Stimulated activated CD8-positive, alpha-beta memory T cell treated with anti-CD3 and anti-CD28 coated beads, Interleukin-4, amount 100 ng/mL, for 4 hours (primary cell): ENCODE data around the gene ENTPD7.
"Not testable (repeated sequence)": the region's sequence is repeated elsewhere in the genome, so short reads cannot be mapped to it uniquely, and the experiment has no call there.

Source experiments
- DNase-seq, 2 donors: peaks; one replicate each; pipeline ENCODE4 v3.0.0-alpha.2; 2020; ENCODE audit warnings: low read depth in 2 of 2, low spot score in 1 of 2

The ENTPD7 gene

GRCh38 chr10:99742254-99742653 lies 82.9 kb downstream of the ENTPD7 start:
- DNase-seq: no peak

- DNase-seq: no peak
Measured at GRCh38 chr10:99742701-99743100, 83.4 kb downstream of the ENTPD7 start.

- DNase-seq: no peak
Measured at GRCh38 chr10:99743841-99744240, 84.5 kb downstream of the ENTPD7 start.

- not testable (repeated sequence) for DNase-seq
Measured at GRCh38 chr10:99746166-99746565, 86.9 kb downstream of the ENTPD7 start.

- no peak for DNase-seq
Measured at GRCh38 chr10:99748823-99749451, 89.6 kb downstream of the ENTPD7 start.

GRCh38 chr10:99750641-99751040 lies 91.3 kb downstream of the ENTPD7 start:
- no peak for DNase-seq

- no peak for DNase-seq
Measured at GRCh38 chr10:99754670-99755069, 95.4 kb downstream of the ENTPD7 start.
